Fibroblast of skin of right quadriceps (primary cell): Measurements from ENCODE around the gene PRR19.
A peak's percentile ranks its signal among the peaks of the same experiment; 100 is the strongest.
"Not testable (repeated sequence)": the region's sequence is repeated elsewhere in the genome, so short reads cannot be mapped to it uniquely, and the experiment has no call there.

Experiments used
- DNase-seq: peaks from one replicate; pipeline ENCODE4 v3.0.0-alpha.2; 2013

Gene PRR19

GRCh38 chr19:42328854-42329253 lies 26.9 kb downstream of the PRR19 start:
- DNase-seq, result no peak

GRCh38 chr19:42330241-42330711 lies 28.3 kb downstream of the PRR19 start:
- DNase-seq, result peak; percentile 58

- not testable (repeated sequence) for DNase-seq
Observed at GRCh38 chr19:42331333-42331732, 29.4 kb downstream of the PRR19 start.

GRCh38 chr19:42332059-42332458 lies 30.1 kb downstream of the PRR19 start:
- DNase-seq, result no peak

GRCh38 chr19:42333018-42333417 lies 31.1 kb downstream of the PRR19 start:
- DNase-seq, result no peak

GRCh38 chr19:42333975-42334696 lies 32.2 kb downstream of the PRR19 start:
- DNase-seq, result no peak

- no peak for DNase-seq
Observed at GRCh38 chr19:42334697-42335373, 32.9 kb downstream of the PRR19 start.

- DNase-seq, result no peak
Observed at GRCh38 chr19:42335374-42335936, 33.5 kb downstream of the PRR19 start.

- no peak for DNase-seq
Observed at GRCh38 chr19:42335971-42336370, 34.0 kb downstream of the PRR19 start.

GRCh38 chr19:42339126-42339860 lies 37.4 kb downstream of the PRR19 start:
- DNase-seq, result not testable (repeated sequence)

- DNase-seq, result not testable (repeated sequence)
Observed at GRCh38 chr19:42339922-42340321, 38.0 kb downstream of the PRR19 start.

GRCh38 chr19:42343344-42344110 lies 41.6 kb downstream of the PRR19 start:
- no peak for DNase-seq

GRCh38 chr19:42344336-42344893 lies 42.5 kb downstream of the PRR19 start:
- DNase-seq, result no peak

GRCh38 chr19:42345191-42345812 lies 43.4 kb downstream of the PRR19 start:
- DNase-seq, result peak; percentile 52

- DNase-seq, result no peak
Observed at GRCh38 chr19:42348211-42348610, 46.3 kb downstream of the PRR19 start.

GRCh38 chr19:42349378-42350107 lies 47.6 kb downstream of the PRR19 start:
- DNase-seq, result no peak

- DNase-seq, result no peak
Observed at GRCh38 chr19:42350417-42350816, 48.5 kb downstream of the PRR19 start.

- no peak for DNase-seq
Observed at GRCh38 chr19:42351079-42351735, 49.3 kb downstream of the PRR19 start.

- DNase-seq, result no peak
Observed at GRCh38 chr19:42352301-42353259, 50.6 kb downstream of the PRR19 start.
